Posterior vena cava (tissue), 2 donors: Measurements from ENCODE around the gene DTX2. TPM values are rescaled to one million over a fixed set of nuclear protein-coding genes. Genes with fewer than 3 reads are reported as not detected.
"Not testable (repeated sequence)": the region's sequence is repeated elsewhere in the genome, so short reads cannot be mapped to it uniquely, and the experiment has no call there.

Experiments
- DNase-seq: peaks from one replicate; pipeline ENCODE4 v3.0.0-alpha.2; 2020; ENCODE audit warnings: low spot score
- intact Hi-C, 2 donors: fragments of 100-400 bp; cut with DNase I; formaldehyde crosslinking; loops; one replicate each; pipeline versions ENCODE4 v1.14.1 to v1.14.2; 2022 to 2023
- long read RNA-seq, 2 donors: library from polyadenylated mRNA; unstranded; transcript quantifications; one replicate each; pipeline ENCODE4 v2.0.0, GENCODE V29; 2020 to 2021
- total RNA-seq, 2 donors: library from RNA; stranded (reverse); fragmentation: NEBNext Ultra II Directional; extraction: Animal tissue kit (Norgen Biotek cat#: 25700); gene quantifications; one replicate each; pipeline ENCODE4 v1.2.1, GENCODE V29; 2021
- donor health status: DM: yes; HTN: yes; CAD: no.
- donor health status: DM: yes; HTN: yes; CAD: no.

Gene DTX2
- 10 to 100 TPM; 24.6 to 25.2 TPM for total RNA-seq
- long read RNA-seq, donor 1, partial matches to known transcripts: 4 of 6 reads
- long read RNA-seq, donor 1, other reads (novel, unspliced or antisense): 1 of 6 reads
- long read RNA-seq, donor 2, partial matches to known transcripts: 17 of 23 reads
- long read RNA-seq, donor 2, other reads (novel, unspliced or antisense): 4 of 23 reads

DNA sequence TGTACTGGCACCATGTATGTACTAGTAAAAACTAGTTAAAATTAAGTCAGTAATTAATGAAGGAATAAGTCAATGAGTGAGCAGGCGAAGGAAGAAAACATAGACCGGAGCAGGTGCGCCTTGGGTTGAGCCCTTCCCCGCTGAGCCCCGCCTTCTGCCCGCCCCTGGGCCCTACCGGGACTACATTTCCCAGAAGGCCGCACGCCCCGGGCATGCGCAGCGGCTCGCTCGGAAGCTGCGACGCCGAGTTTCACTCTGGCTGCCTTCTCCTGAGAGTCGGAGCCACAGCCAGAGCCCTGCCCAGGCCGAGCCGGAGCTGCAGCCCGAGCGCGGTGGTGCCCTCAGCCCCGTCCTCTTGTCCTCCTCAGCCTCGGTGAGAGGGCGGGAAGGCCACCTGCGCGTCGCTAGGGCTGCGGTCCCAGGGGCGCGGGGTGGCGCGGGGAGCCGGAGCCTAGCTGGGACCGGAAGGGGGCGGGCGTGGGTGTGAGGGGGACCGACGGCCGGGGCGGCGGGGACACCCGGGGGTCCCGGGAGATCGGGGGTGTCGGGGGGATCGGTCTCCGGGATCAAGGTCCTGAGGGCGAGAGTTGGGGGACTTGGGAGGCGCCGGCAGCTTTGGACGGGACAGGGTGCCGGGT lies at the start of gene DTX2:
DTX2 (plus strand) TSS at position 246 of the 638 bp plus-strand sequence. CDS start 18,801 bp downstream, outside the sequence.
- DNase-seq, intact Hi-C loops: not testable (repeated sequence)

DNA sequence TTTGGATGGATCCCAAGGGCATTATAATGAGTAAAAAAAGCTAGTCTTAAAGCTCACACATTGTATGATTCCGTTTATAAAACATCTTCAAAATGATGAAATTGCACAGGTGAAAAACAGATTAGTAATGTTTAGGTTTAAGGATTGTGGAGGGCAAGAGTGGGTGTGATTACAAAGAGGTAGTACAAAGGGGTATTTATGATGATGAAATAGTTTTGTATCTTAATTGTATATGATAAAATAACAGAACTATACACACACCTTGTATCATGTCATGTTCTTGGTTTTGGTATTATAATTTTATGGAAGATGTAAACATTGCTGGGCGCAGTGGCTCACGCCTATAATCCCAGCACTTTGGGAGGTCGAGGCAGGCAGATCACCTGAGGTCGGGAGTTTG lies 49.3 kb upstream of the DTX2 start:
- no peak for DNase-seq
- intact Hi-C loops: no loop called here

DNA sequence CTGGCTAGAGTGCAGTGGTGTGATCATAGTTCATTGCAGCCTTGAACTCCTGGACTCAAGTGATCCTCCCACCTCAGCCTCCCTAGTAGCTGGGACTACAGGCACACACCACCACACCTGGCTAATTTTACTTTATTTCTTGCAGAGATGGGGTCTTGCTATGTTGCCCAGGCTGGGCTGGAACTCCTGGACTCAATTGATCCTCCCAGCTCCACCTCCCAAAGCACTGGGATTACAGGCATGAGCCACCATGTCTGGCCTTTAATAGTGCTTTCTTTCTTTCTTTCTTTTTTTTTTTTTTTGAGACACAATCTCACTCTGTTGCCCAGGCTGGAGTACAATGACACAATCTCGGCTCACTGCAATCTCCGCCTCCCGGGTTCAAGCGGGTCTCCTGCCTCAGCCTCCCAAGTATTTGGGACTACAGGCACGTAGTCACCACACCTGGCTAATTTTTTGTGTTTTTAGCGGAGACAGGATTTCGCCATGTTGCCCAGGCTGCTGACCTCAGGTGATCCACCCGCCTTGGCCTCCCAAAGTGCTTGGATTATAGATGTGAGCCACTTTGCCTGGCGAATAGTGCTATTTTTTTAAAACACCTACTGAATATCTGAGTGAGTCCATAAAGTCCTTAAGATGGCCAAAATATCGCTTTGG lies 43.7 kb upstream of the DTX2 start:
- intact Hi-C loops, DNase-seq: not testable (repeated sequence)

DNA sequence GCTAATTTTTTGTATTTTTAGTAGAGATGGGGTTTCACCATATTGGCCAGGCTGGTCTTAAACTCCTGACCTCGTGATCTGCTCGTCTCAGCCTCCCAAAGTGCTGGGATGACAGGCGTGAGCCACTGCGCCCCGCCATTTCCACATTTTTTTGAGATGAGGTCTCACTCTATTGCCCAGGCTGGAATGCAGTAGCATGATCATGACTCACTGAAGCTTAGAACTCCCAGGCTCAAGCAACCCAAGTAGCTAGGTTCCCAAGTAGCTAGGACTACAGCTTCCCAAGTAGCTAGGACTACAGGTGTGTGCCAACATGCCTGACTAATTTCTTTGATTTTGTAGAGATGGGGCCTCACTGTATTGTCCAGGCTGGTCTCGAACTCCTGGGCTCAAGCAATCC lies 40.4 kb upstream of the DTX2 start:
- intact Hi-C loops, DNase-seq: not testable (repeated sequence)

DNA sequence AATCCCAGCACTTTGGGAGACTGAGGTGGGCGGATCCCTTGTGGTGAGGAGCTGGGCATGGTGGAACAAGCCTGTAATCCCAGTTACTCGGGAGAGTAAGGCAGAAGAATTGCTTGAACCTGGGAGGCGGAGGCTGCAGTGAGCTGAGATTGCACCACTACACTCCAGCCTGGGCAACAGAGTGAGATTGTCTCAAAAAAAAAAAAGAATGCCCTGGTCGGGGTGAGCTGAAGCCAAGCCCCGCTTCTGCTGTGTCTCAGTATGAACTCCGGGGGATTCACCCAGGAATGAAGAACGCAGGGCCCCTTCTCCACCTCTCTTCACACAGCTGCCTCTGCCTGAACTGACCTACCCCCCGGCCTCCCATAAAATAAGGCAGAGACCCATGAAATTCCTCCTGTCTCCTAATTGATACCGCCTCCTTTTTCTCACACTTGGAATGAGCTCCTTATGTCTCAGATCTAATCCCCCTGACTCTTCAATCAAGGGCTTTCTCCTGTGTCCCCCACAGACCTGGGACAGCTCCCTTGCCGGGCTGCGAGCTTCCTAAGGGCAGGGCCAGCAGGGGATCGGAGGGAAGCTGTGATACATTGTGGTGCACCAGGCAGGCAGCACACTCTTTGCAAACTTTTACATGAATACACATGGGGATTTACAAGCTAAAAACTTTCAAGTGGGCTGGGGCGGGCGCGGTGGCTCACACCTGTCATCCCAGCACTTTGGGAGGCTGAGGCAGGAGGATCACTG lies 37.7 kb upstream of the DTX2 start:
- no peak for DNase-seq
- intact Hi-C loops: no loop called here

DNA sequence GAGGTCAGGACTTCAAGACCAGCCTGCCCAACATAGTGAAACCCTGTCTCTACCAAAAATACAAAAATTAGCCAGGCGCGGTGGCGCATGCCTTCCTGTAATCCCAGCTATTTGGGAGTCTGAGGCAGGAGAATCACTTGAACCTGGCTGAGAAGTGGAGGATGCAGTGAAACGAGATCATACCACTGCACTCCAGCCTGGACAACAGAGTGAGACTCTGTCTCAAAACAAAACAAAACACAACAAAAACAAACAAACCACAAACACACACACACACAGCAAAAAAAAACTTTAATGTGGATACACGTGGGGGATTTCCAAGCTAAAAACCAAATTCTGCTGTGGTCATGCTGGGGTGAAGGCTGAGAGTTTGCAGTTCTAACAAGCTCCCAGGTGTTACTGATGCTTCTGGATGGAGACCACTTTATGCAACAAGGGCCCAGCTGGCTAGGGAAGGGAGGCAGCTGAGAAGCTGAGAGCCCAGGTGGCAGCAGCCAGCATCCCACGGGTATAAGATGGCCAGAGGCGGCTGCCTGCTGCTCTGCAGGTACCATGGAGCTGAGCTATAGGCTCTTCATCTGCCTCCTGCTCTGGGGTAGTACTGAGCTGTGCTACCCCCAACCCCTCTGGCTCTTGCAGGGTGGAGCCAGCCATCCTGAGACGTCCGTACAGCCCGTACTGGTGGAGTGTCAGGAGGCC lies 36.9 kb upstream of the DTX2 start, which contains the start of gene ZP3:
ZP3 (plus strand) TSS at position 538 of the 699 bp plus-strand sequence; CDS start at position 553, 15 bp downstream.
- DNase-seq: no peak
- intact Hi-C loops: no loop called here

DNA sequence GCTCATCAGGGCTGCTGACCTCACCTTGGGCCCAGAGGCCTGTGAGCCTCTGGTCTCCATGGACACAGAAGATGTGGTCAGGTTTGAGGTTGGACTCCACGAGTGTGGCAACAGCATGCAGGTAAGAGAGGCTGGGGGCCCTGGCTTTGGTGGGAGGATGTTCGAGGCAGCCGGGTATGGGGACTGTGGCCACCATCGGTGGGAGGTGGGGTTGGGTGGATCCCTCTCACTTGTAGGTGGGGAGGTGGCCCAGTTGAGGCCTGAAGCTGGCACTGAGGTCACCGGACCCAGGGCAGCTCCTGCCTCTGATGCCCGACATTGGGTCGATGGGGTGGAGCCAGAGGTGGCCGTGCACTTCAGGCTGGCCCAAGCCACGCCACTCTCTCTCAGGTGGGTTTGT lies 36.4 kb upstream of the DTX2 start:
- no peak for DNase-seq
- intact Hi-C loops: no loop called here

DNA sequence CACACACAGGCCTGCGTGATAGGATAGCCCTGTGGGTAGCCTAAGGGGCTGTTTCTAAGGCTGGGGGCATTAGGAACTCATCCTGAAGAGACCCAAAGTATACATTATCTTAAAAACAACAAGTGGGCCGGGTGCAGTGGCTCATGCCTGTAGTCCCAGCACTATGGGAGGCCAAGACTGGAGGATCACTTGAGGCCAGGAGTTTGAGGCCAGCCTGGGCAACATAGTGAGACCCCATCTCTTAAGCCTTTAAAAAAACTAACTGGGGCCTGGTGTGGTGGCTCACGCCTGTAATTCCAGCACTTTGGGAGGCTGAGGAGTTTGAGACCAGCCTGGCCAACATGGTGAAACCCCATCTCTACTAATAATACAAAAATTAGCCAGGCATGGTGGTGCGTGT lies 36.0 kb upstream of the DTX2 start:
- DNase-seq, intact Hi-C loops: not testable (repeated sequence)

DNA sequence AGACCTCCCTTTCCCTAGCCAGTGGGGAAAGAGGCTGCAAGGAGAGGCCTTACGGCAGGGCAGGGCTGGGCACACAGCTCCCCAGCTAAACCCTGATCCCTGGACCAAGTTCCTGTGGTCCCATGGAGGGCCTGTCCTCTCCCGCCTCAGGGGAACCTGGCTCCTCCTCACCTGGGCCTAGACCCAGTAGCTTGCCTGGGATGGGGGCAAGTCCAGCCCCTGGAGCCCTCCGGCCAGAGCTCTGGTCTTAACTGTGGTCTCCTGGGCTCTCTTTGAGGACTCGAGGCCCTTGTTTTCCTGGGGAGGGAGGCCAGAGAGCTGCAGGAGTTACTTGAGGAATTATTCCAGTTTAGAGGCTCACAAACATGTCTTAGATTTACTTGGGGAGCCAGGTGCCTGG lies 35.3 kb upstream of the DTX2 start:
- intact Hi-C loops: no loop called here
- DNase-seq: no peak

DNA sequence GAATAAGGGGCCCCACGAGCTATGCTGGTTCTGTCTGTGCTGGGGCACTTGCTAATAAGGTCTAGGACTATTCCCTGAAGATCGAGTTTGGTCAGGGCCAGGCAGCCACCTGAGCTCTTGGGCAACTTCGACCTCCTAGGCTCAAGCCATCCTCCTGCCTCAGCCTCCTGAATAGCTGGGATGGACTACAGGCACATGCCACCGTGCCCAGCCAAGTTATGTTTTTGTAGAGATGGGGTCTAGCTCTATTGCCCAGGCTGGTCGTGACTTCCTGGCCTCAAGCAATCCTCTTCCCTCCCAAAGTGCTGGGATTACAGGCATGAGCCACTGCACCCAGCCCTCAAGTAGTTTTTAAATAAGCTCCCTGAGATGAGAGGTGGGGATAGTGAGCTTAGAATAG lies 33.9 kb upstream of the DTX2 start:
- intact Hi-C loops: no loop called here
- peak; percentile 35 for DNase-seq

DNA sequence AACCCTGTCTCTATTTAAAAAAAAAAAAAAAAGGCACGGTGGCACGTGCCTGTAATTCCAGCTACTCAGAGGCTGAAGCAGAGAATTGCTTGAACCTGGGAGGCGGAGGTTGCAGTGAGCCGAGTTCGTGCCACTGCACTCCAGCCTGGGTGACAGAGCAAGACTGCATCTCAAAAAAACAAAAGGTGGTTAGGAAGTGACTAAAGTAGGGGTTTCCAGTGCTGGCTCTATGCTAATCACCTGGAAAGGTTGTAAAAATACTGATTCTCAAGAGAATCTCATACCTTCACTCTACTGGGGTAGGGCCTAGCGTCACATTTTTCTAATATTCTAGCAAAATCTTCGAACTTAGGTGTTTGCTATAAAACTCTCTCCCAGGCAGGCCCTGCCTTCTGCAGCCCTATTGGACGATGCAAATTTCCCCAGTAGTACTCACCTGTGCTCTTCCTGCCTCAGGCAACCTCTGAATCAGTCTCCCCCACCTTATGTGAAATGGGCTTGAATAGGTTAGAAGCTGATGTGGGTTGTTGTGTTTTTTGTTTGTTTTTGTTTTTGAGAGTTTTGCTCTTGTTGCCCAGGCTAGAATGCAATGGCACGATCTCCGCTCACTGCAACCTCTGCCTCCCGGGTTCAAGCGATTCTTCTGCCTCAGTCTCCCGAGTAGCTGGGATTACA lies 33.2 kb upstream of the DTX2 start:
- DNase-seq: no peak
- intact Hi-C loops: no loop called here

DNA sequence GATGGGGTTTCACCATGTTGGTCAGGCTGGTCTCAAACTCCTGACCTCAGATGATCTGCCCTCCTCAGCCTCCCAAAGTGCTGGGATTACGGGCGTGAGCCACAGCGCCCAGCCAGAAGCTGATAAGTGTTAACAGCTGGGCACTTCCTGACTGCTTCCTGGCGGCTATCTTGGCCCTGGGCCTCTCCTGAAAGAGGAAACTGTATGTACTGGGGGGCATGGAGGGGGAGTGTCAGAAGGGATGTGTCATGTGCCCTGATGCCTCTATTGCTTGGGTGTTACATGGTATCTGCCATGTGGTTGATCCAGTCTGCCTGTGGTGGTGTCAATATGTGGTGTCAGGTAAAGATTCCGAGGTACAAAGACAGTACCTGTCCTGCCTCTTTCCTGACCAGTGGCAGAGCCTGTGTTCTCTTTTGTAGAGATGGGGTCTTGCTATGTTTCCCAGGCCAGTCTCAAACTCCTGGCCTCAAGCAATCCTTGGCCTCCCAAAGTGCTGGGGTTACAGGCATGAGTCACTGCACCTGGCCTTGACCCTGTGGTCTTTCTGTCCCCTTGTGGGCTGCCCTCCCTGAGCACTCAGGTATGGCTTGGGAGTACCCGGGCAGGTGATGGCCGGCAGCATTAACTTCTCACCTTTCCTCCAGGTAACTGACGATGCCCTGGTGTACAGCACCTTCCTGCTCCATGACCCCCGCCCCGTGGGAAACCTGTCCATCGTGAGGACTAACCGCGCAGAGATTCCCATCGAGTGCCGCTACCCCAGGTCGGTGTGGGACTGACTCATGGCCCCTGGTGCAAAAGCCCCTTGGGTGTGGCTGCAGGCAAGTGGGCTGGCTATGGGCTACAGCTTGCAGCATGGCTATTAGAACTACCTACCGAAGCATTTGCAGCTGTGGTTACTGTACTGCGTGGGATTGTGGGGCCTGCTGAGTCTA lies 32.4 kb upstream of the DTX2 start:
- peak; percentile 62 for DNase-seq
- intact Hi-C loops: no loop called here

DNA sequence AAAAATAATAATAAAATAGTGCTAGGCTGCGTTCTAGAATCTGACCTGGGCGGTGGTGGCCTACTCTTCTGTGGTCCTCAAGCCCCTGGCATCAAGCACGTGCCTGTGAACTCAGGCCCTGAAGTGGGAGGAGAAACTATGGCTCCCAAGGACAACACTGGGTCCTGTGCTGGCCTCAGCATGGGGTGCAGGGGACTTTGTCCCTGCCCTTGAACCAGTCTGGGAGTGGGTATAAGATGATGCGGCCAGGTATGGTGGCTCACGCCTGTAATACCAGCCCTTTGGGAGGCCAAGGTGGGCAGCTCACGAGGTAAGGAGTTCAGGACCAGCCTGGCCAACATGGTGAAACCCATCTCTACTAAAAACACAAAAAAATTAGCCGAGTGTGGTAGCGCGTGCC lies 31.3 kb upstream of the DTX2 start:
- peak; percentile 28 for DNase-seq
- intact Hi-C loops: no loop called here

DNA sequence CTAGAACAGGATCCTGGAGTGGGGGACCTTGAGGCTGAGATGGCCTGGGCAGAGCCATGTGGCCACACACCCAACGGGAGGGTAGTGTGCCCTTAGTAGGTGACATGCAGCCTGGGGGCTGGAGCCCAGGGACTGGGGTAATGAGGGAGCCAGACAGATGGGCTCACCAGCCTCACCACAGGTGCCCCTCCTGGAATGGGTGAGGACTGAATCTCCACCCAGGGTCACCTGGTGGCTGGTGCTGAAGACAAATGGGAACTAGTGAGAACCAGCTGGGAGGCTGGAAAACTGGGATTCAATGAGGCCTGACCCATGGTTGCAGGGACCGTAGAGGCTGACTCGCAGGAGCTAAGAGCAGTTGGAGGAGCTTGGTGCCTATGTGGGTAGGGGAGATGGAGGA lies 30.7 kb upstream of the DTX2 start:
- DNase-seq: peak; percentile 41
- intact Hi-C loops: no loop called here

DNA sequence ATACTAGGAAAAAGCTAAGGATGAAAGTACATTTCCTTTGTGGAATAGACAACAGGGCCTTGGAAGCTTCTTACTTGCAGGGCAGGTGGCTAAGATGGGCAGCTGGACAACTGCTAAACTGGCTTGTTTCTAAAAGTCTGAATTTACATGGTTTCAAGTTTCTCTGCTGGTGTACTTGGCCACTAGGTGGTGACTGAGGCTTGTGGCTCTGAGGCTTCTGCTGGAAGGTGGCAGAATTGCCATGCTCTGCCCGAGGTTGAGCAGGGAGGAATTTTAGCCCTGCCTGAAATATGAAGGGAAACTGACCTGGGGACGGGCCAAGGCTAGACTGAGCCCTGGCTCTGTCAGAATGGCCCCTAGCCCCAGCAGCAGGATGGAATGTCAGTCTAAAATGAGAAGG lies 23.6 kb upstream of the DTX2 start:
- intact Hi-C loops: not testable (repeated sequence)

DNA sequence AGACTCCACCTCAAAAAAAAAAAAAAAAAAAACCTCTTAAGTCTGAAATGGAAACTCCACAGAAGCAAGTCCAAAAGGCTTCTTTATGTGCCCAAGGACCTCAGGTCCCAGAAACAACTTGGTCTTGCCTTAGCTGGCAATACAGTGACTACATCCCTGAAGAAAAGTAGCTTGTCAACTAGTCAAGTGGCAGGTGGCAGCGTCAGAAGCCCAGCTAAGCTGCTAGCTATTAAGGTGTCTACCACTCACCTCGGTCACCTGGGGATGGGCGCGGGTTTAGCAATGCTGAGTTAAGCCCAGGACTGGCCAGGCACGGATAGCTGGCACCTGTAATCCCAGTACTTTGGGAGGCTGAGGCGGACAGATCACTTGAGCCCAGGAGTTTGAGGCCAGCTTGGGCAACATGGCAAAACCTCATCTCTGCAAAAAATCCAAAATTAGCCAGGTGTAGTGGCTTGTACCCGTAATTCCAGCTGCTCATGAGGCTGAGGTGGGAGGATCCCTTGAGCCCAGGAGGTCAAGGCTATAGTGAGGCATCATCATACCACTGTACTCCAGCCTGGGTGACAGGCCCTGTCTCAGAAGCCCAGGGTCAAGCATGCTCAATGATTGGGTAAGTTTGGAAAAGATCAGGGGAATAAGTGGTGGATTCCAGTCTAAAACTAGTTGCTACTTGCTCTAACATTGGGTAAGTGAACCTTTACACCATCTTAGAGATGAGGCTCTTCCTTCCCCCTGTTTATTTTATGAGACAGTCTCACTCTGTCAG lies 22.2 kb upstream of the DTX2 start:
- DNase-seq: peak; percentile 36
- intact Hi-C loops: not testable (repeated sequence)

More for the DNA sequence above, 23.6 kb upstream of the DTX2 start:
- peak; percentile 88 for DNase-seq

DNA sequence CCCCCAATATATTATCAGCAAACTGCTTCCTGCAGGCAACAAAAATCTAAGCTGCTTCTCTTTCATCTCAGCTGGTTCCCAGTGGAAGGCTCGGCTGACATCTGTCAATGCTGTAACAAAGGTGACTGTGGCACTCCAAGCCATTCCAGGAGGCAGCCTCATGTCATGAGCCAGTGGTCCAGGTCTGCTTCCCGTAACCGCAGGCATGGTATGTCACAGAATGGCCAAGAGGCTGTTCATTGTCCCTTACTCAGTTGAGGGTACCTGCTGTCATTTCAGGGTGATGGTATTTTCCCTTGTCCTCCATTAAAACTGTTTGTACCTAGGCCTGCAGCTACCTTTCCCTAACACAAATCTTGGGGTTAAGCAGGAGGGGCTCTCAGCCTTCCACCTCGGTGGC lies 21.1 kb upstream of the DTX2 start:
- intact Hi-C loops: not testable (repeated sequence)
- peak; percentile 36 for DNase-seq
